NCI-H510A (cell line): ENCODE data around the gene LRP10.
"Not testable (repeated sequence)": the region's sequence is repeated elsewhere in the genome, so short reads cannot be mapped to it uniquely, and the experiment has no call there.

Experiments
- DNase-seq: peaks from one replicate; lab custom pipeline; 2025; lab: John Stamatoyannopoulos, UW

The LRP10 gene

GRCh38 chr14:22887260-22887989 lies 15.9 kb downstream of the LRP10 start:
- DNase-seq = peak; percentile 84

DNA sequence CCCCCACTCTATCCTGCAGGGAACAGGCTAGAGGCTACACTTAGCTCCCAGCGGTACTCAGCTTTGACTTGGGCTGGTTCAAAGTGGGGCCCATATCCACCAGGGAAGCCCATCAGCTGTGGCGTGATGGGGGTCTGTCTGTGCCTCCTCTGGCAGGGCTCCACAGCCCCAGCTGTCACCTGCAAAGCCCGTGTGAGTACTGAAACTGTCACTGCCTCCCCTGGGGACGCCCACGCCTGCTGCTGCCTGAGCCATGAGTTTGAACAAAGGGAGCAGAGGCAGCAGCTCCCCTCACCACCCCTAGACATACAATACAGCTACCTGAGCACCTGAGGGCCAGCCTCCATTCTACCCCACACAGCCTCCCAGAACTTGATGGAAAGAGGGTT lies 16.4 kb downstream of the LRP10 start:
- DNase-seq = no peak

GRCh38 chr14:22888662-22889061 lies 17.1 kb downstream of the LRP10 start:
- no peak for DNase-seq

DNA sequence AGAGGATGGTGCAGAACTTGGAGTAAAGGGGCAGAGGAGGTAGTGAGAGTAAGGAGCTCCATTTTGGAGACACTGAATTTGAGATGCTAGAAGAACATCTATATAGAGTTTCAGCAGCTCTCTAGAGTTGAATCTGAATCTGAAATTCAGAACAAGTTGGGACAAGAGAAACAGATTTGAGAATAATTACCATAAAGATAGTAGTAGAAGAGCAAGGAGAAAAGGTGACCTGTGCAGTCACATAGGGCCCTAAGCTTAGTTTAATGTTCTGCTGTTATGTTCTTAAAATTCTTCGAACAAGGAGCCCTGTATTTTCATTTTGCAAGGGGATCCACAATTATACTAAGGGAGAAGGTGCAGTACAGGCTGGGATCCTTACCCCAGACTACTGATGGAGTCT lies 18.9 kb downstream of the LRP10 start:
- DNase-seq = no peak

- DNase-seq = no peak
These were observed 20.9 kb downstream of the LRP10 start for GRCh38 chr14:22892488-22892887.

- DNase-seq = no peak
These were observed 22.2 kb downstream of the LRP10 start for GRCh38 chr14:22893706-22894105.

DNA sequence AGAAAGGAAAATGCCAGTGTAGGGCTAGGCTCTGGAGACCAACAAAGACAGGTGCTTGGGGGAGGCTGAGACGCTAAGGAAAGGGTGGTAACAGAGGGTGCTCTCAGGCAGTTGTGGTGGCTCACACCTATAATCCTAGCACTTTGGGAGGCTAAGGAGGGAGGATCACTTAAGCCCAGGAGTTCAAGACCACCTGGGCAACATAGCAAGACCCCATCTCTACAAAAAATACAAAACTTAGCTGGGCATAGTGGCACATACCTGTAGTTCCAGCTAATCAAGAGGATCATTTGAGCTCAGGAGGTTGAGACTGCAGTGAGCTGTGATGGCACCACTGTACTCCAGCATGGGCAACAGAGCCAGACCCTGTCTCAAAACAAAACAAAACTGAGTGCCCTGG lies 23.9 kb downstream of the LRP10 start:
- no peak for DNase-seq

GRCh38 chr14:22896356-22896755 lies 24.8 kb downstream of the LRP10 start:
- no peak for DNase-seq

- no peak for DNase-seq
These were observed 25.2 kb downstream of the LRP10 start for GRCh38 chr14:22896760-22897159.

GRCh38 chr14:22897357-22897756 lies 25.8 kb downstream of the LRP10 start:
- DNase-seq = no peak

GRCh38 chr14:22898302-22899090 lies 27.0 kb downstream of the LRP10 start:
- DNase-seq = no peak

DNA sequence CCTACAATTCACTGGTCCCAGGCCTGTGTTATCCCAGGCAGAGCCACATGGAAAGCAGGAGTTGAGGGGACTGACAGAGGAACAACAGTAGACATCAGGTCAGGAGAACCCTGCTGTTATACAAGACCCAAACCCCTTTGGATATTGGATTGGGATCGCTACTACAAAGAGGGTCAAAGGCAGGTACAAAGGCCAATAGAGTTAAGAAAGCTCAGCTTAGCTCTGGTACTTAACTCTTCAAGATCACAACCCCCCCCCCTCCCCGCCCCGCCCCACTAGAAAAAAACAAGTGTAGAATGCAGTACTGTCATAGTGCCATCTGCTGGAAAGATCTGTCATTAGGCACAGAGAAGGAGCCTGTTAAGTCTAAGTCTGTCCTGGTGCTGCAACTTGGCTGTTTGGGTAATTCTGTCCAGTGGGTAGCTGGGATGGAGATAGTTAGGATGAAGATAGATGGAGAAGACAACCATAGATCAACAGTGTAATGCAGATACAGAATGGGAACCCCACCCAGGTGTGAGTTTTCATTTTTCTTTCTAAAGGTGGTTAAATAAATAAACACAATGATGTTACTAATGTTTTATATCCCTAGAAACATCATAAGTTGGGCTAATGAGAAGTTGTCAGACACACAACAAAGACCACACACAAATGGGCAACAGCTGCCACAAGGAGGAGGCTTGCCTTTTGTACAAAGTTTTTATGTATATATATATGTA lies 28.7 kb downstream of the LRP10 start:
- no peak for DNase-seq

GRCh38 chr14:22901799-22902198 lies 30.3 kb downstream of the LRP10 start:
- DNase-seq = no peak

GRCh38 chr14:22903742-22904087 lies 32.2 kb downstream of the LRP10 start:
- DNase-seq = no peak

DNA sequence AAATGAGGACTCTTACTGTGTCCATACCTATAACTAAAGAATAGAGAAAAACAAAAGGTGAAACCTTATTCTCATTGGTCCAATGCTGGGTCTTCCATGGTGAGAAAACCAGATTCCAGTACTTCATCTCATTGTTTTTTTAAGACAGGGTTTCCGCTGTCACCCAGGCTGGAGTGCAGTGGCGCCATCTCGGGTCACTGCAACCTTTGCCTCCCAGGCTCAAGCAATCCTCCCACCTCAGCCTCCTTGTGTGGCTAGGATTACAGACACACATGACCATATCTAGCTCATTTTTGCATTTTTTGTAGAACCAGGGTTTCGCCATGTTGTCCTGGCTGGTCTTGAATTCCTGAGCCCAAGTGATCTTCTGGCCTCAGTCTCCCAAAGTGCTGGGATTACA lies 34.1 kb downstream of the LRP10 start:
- no peak for DNase-seq

- no peak for DNase-seq
These were observed 34.5 kb downstream of the LRP10 start for GRCh38 chr14:22906073-22906472.

GRCh38 chr14:22907429-22907828 lies 35.9 kb downstream of the LRP10 start:
- no peak for DNase-seq

GRCh38 chr14:22908601-22909000 lies 37.1 kb downstream of the LRP10 start:
- DNase-seq = no peak

- no peak for DNase-seq
These were observed 39.4 kb downstream of the LRP10 start for GRCh38 chr14:22910916-22911315.

DNA sequence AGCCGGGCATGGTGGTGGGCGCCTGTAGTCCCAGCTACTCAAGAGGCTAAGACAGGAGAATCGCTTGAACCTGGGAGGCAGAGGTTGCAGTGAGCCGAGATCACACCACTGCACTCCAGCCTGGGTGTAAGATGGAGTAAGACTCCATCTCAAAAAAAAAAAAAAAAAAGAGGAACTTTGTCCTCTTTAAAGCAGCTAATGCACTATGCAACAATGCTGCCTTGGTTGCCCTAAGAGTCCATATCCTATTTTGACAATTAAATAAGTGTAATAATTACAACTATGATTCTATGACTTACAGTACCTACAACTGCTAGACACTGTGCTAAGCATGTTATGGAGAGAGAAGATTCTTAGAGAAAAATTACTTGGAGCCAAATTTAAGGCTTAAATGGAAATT lies 43.3 kb downstream of the LRP10 start:
- not testable (repeated sequence) for DNase-seq

DNA sequence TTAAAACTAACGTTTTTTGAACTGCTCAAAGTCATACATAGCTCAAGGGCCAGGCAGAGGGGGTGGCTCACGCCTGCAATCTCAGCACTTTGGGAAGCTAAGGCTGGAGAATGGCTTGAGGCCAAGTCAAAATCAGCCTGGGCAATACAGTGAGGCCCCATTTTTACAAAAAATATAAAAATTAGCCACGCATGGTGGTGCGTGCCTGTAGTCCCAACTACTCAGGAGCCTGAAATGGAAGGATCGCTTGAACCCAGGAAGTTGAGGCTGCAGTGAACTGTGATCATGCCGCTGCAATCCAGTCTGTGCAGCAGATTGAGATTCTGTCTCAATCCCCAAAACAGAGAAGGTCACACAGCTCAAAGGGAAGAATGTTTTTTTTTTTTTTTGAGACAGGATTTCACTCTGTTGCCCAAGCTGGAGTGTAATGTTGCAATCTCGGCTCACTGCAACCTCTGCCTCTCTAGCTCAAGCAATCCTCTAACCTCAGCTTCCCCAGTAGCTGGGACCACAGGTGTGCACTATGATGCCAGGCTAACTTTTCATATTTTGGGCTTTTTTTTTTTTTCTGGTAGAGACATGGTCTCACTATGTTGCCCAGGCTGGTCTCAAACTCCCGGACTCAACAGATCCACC lies 44.5 kb downstream of the LRP10 start:
- DNase-seq = no peak

DNA sequence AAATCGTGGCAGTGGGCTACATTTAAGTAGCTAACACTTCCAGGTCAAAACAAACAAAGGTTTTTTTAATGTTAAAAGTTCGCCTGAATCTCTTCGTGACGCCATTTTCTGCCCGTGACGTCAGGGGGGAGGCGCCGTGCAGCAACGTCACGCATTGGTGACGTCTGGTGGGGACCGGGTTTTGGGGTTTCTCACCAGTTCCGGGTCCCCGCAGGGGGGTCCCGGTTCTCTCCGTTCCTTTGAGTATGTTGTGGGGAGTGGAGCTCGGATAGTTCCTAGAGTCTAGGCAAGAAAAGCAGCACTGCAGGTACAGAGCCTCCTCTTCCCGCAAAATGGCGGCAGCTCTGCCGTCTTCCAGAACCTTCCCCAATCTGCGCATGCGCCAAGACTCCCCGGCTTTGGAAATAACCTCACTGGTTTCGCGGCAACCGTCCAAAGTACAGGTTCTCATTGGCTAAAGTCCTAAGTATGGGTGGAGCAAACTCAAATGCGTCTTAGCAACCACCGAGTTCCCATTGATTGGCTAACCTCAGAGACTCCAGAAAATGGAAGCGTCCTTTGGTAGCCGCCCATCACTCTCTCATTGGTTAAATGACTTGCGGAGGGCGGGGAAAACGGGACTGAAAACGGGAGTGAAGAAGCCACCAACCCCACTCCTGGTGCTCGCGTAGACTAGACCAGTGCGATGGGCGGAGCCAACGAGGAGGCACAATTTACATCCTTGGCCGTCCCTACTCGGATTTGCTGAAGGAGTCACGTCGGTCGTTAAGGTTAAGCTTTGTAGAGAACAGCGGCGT lies 47.5 kb downstream of the LRP10 start, which contains the start of gene RBM23:
Gene RBM23 (minus strand): TSS at position 346 of the 797 bp plus-strand sequence.
- peak; percentile 99 for DNase-seq
